ENCODE measurements around the gene GOLGA1.

Gene GOLGA1

GRCh38 chr9:124831642-124832364 is 109.1 kb downstream of the GOLGA1 start:
- no peak for DNase-seq

- no peak for DNase-seq
Measured at GRCh38 chr9:124830593-124830992, 110.3 kb downstream of the GOLGA1 start.

GRCh38 chr9:124829334-124829669 is 111.6 kb downstream of the GOLGA1 start:
- no peak for DNase-seq

- no peak for DNase-seq
Measured at GRCh38 chr9:124828489-124829333, 112.2 kb downstream of the GOLGA1 start.
